ENCODE results near the gene ZNF280C.

The ZNF280C gene

GRCh38 chrX:130268449-130269170 lies at the start of gene ZNF280C:
Gene ZNF280C, minus strand, starts transcription at chrX:130268899. Its CDS starts 8,450 bp downstream, at chrX:130260449.
- TF ChIP-seq FOXK2 (IDR thresholded peaks at IDR 0.05) (no peak), SP1 (IDR thresholded peaks at IDR 0.05) (no peak), FOXA1 (IDR thresholded peaks at IDR 0.05) (no peak), HDGF (IDR thresholded peaks at IDR 0.05; ENCODE audit: borderline replicate concordance) (peak; percentile 28; the same call in 1 of the 2 replicates), NFRKB (IDR thresholded peaks at IDR 0.05) (peak; percentile 16; the same call in 1 of the 2 replicates), BHLHE40 (IDR thresholded peaks at IDR 0.05; ENCODE audit: borderline replicate concordance) (no peak), ELF4 (IDR thresholded peaks at IDR 0.05) (peak; percentile 83), ARNT (IDR thresholded peaks at IDR 0.05) (no peak), SUZ12 (IDR thresholded peaks at IDR 0.05) (no peak), L3MBTL2 (conservative IDR thresholded peaks at IDR 0.05) (peak; percentile 100), LEF1 (IDR thresholded peaks at IDR 0.05; ENCODE audit: borderline replicate concordance) (no peak), CTBP1 (IDR thresholded peaks at IDR 0.05; ENCODE audit: borderline replicate concordance) (no peak), ZNF384 (IDR thresholded peaks at IDR 0.05) (no peak), FOXM1 (IDR thresholded peaks at IDR 0.05; ENCODE audit: borderline replicate concordance) (0 out of 2 replicates have a peak, but pooled peaks have one; percentile 26), TARDBP (IDR thresholded peaks at IDR 0.05) (no peak)
- TF ChIP-seq, protein P1, sequence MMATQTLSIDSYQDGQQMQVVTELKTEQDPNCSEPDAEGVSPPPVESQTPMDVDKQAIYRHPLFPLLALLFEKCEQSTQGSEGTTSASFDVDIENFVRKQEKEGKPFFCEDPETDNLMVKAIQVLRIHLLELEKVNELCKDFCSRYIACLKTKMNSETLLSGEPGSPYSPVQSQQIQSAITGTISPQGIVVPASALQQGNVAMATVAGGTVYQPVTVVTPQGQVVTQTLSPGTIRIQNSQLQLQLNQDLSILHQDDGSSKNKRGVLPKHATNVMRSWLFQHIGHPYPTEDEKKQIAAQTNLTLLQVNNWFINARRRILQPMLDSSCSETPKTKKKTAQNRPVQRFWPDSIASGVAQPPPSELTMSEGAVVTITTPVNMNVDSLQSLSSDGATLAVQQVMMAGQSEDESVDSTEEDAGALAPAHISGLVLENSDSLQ (IDR thresholded peaks at IDR 0.05) = 0 out of 2 replicates have a peak, but pooled peaks have one; percentile 16
- ChIA-PET POLR2A (interaction anchor here (0.7 to 1.4 kb wide), 4 partner anchors 16 to 71 kb away, joined by 3 to 4 read pairs (median 4); partner anchors contain the start of gene SLC25A14), CTCF (no interaction called here)
- DNase-seq (ENCODE audit: extremely low spot score) = peak; percentile 94

DNA sequence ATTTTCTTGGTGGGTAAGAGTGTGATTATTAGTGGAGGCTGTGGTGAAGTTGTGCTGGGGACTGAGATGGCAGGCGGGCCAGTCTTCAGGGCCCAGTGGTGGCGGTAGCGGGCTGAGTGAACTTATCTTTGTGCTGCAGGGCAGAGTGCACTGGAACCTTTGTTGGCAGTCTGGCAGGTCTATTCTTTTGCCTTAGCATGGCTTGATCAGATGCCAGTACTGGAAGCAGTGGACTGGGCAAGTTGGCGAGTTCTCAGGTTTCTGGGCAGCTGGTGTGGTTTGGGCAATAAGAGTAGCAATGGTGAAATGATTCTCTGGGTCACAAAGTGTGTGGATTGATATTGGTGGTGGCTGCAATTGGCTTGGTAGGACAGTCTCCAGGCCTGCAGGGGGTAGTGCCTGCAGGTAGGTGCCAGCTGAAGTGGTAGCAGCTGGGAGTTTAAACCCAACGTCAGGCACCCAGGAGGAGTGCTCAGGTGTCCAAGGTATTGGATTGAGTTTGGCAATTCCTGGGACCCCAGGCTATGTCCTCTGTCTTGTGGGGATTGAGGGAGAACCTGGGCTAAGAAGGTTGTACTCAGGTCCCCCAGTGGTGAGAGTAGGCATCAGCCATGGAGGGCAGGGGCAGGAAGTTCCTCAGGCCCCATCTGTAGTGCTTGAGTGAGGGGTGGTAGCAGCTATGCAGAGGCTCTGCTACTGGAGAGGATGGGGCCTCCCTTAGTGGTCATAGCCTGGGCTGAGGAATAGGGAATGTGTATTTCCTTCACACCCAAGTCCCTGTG lies 36.1 kb upstream of the ZNF280C start:
- TF ChIP-seq LEF1 (IDR thresholded peaks at IDR 0.05; ENCODE audit: borderline replicate concordance) (no peak), BHLHE40 (IDR thresholded peaks at IDR 0.05; ENCODE audit: borderline replicate concordance) (no peak), HDGF (IDR thresholded peaks at IDR 0.05; ENCODE audit: borderline replicate concordance) (no peak), L3MBTL2 (conservative IDR thresholded peaks at IDR 0.05) (no peak), ZNF384 (IDR thresholded peaks at IDR 0.05) (no peak), FOXK2 (IDR thresholded peaks at IDR 0.05) (no peak)
- CTCF ChIA-PET = no interaction called here
- POLR2A ChIA-PET = no interaction called here
- DNase-seq (ENCODE audit: extremely low spot score) = no peak

- ChIA-PET CTCF (no interaction called here), POLR2A (no interaction called here)
- TF ChIP-seq HDGF (IDR thresholded peaks at IDR 0.05; ENCODE audit: borderline replicate concordance) = no peak
- DNase-seq (ENCODE audit: extremely low spot score) = no peak
Measured at GRCh38 chrX:130301977-130302376, 33.3 kb upstream of the ZNF280C start.

GRCh38 chrX:130301405-130301804 lies 32.7 kb upstream of the ZNF280C start:
- TF ChIP-seq LEF1 (IDR thresholded peaks at IDR 0.05; ENCODE audit: borderline replicate concordance) = no peak
- no peak for TF ChIP-seq ELF4 (IDR thresholded peaks at IDR 0.05)
- TF ChIP-seq ARNT (IDR thresholded peaks at IDR 0.05) = no peak
- TF ChIP-seq FOXK2 (IDR thresholded peaks at IDR 0.05) = no peak
- POLR2A ChIA-PET = no interaction called here
- no peak for DNase-seq (ENCODE audit: extremely low spot score)
- CTCF ChIA-PET = no interaction called here

- TF ChIP-seq ELF4 (IDR thresholded peaks at IDR 0.05) (no peak), NFRKB (IDR thresholded peaks at IDR 0.05) (no peak), SP1 (IDR thresholded peaks at IDR 0.05) (no peak), FOXK2 (IDR thresholded peaks at IDR 0.05) (no peak), HDGF (IDR thresholded peaks at IDR 0.05; ENCODE audit: borderline replicate concordance) (no peak), L3MBTL2 (conservative IDR thresholded peaks at IDR 0.05) (no peak), SUZ12 (IDR thresholded peaks at IDR 0.05) (no peak), BHLHE40 (IDR thresholded peaks at IDR 0.05; ENCODE audit: borderline replicate concordance) (no peak), CTBP1 (IDR thresholded peaks at IDR 0.05; ENCODE audit: borderline replicate concordance) (no peak), LEF1 (IDR thresholded peaks at IDR 0.05; ENCODE audit: borderline replicate concordance) (no peak), TARDBP (IDR thresholded peaks at IDR 0.05) (no peak), FOXA1 (IDR thresholded peaks at IDR 0.05) (no peak)
- CTCF ChIA-PET = no interaction called here
- no peak for DNase-seq (ENCODE audit: extremely low spot score)
- POLR2A ChIA-PET = no interaction called here
Measured at GRCh38 chrX:130300010-130300282, 31.2 kb upstream of the ZNF280C start.

DNA sequence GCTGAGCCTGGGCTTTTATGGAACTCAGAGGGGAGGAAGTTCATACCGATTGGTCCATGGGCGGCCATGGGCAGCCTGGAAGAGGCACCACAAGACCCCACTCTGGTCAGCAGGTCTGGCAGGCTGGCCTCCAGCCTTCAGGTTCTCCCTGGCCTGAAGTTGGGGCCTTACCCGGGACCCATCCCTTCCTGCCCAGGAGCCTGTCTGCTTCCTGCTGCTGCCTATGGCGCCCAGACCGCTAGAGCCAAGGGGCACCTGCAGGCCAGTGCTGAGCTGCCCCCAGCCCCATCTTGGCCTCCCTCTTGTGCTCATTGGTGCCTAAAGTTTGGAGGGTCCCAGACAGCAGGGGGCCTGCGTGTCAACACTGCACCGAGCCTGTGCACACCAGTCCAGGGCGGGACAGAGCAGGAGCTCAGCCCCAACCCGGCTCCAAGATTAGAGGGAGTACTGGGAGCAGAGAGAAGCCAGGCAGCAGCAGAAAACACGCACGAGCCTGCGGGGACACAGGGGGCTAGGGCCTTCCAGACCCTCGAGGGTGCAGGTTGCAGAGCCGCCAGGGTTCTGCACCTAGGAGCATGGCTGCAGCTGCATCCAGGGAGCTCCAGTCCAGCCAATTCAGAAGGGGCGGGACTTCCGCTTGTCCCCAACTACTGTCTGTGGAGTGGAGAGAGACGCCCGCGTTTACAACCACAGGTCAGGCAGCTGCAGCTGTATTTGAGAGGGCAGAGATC lies 30.7 kb upstream of the ZNF280C start:
- no peak for DNase-seq (ENCODE audit: extremely low spot score)
- POLR2A ChIA-PET = no interaction called here
- no peak for TF ChIP-seq HDGF (IDR thresholded peaks at IDR 0.05; ENCODE audit: borderline replicate concordance)
- no peak for TF ChIP-seq NFRKB (IDR thresholded peaks at IDR 0.05)
- TF ChIP-seq CTBP1 (IDR thresholded peaks at IDR 0.05; ENCODE audit: borderline replicate concordance) = no peak
- no peak for TF ChIP-seq SUZ12 (IDR thresholded peaks at IDR 0.05)
- TF ChIP-seq LEF1 (IDR thresholded peaks at IDR 0.05; ENCODE audit: borderline replicate concordance) = no peak
- TF ChIP-seq, protein P1 (IDR thresholded peaks at IDR 0.05) = no peak
- CTCF ChIA-PET = no interaction called here
